Thyroid gland (tissue), 4 donors: Measurements from ENCODE around the gene ESF1.

ENCODE experiments used
- POLR2A ChIP-seq, 2 donors: fragments of 450-650 bp; IDR thresholded peaks; one replicate each; pipeline ENCODE4 v1.6.1; 2017; ENCODE audit warnings: antibody characterized with exemption in 2 of 2, mild to moderate bottlenecking in 2 of 2, moderate library complexity in 1 of 2
- TF ChIP-seq, protein P1 (sequence below), 6 experiments: fragments of 200-600 bp in 3 of 6; fragments of 450-650 bp in 3 of 6; sonication (generic) in 3 of 6; IDR thresholded peaks; one replicate each; pipeline ENCODE4 v1.5.1; 2016 to 2019; ENCODE audit warnings: antibody characterized with exemption in 6 of 6, mild to moderate bottlenecking in 2 of 6, inconsistent platforms in 1 of 6, moderate library complexity in 1 of 6

- TF ChIP-seq, protein P1, sequence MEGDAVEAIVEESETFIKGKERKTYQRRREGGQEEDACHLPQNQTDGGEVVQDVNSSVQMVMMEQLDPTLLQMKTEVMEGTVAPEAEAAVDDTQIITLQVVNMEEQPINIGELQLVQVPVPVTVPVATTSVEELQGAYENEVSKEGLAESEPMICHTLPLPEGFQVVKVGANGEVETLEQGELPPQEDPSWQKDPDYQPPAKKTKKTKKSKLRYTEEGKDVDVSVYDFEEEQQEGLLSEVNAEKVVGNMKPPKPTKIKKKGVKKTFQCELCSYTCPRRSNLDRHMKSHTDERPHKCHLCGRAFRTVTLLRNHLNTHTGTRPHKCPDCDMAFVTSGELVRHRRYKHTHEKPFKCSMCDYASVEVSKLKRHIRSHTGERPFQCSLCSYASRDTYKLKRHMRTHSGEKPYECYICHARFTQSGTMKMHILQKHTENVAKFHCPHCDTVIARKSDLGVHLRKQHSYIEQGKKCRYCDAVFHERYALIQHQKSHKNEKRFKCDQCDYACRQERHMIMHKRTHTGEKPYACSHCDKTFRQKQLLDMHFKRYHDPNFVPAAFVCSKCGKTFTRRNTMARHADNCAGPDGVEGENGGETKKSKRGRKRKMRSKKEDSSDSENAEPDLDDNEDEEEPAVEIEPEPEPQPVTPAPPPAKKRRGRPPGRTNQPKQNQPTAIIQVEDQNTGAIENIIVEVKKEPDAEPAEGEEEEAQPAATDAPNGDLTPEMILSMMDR (IDR thresholded peaks at IDR 0.05): no peak
- no peak for TF ChIP-seq POLR2A (IDR thresholded peaks at IDR 0.05)
These were observed 118.9 kb downstream of the ESF1 start for GRCh38 chr20:13665709-13666395.
